GM21737 (cell line): ENCODE results near the gene IL3RA.
"Not testable (repeated sequence)": the region's sequence is repeated elsewhere in the genome, so short reads cannot be mapped to it uniquely, and the experiment has no call there.

Experiments
- ATAC-seq: cut with Tn5 transposase; IDR thresholded peaks from one replicate; pipeline ENCODE4 v1.9.1; 2021; ENCODE audit warnings: mild to moderate bottlenecking, moderate library complexity; ENCODE audit not compliant: unreplicated experiment

IL3RA gene

GRCh38 chrX:1421433-1422134, 85.0 kb downstream of the IL3RA start:
- ATAC-seq, result no peak

- no peak for ATAC-seq
These were observed 85.5 kb downstream of the IL3RA start for GRCh38 chrX:1422135-1422465.

GRCh38 chrX:1423215-1423614, 86.6 kb downstream of the IL3RA start:
- no peak for ATAC-seq

- ATAC-seq, result no peak
These were observed 87.7 kb downstream of the IL3RA start for GRCh38 chrX:1424147-1424851.

- ATAC-seq, result no peak
These were observed 88.8 kb downstream of the IL3RA start for GRCh38 chrX:1425381-1425780.

GRCh38 chrX:1426321-1426720, 89.7 kb downstream of the IL3RA start:
- not testable (repeated sequence) for ATAC-seq

GRCh38 chrX:1427756-1428155, 91.2 kb downstream of the IL3RA start:
- no peak for ATAC-seq

- ATAC-seq, result no peak
These were observed 93.9 kb downstream of the IL3RA start for GRCh38 chrX:1430451-1430850.
